Activated T-cell treated with anti-CD3 and anti-CD28 coated beads, Interleukin-2, amount 50 U/mL, for 4 hours (primary cell): ENCODE measurements around the gene TMEM179. TPM values are rescaled to one million over a fixed set of nuclear protein-coding genes. Genes with fewer than 3 reads are reported as not detected.

Experiments
- ATAC-seq, 2 donors: fragments of 200-7000 bp; cut with Tn5 transposase; one replicate each; pipeline ENCODE4 v1.10.0; 2021
- DNase-seq: peaks from one replicate; pipeline ENCODE4 v3.0.0-alpha.2; 2020
- H3K27me3 Mint-ChIP-seq: one replicate; pipeline ENCODE4 v1.8.0; 2021; ENCODE audit warnings: low read depth, mixed read lengths
- H3K36me3 Mint-ChIP-seq: one replicate; pipeline ENCODE4 v1.8.0; 2022; ENCODE audit warnings: mixed read lengths; ENCODE audit not compliant: insufficient read depth
- H3K4me1 Mint-ChIP-seq: one replicate; pipeline ENCODE4 v1.8.0; 2021; ENCODE audit warnings: low read depth, mixed read lengths
- H3K4me3 Mint-ChIP-seq: one replicate; pipeline ENCODE4 v1.8.0; 2021; ENCODE audit warnings: mild to moderate bottlenecking, moderate library complexity, mixed read lengths
- H3K9me3 Mint-ChIP-seq: one replicate; pipeline ENCODE4 v1.8.0; 2021; ENCODE audit warnings: mixed read lengths
- total RNA-seq, 3 donors: library from RNA; stranded (reverse); gene quantifications; one replicate each; pipeline ENCODE4 v1.2.1, GENCODE V29; 2021

The TMEM179 gene
- total RNA-seq, 3 donors from 2014 or later, result not detected

DNA sequence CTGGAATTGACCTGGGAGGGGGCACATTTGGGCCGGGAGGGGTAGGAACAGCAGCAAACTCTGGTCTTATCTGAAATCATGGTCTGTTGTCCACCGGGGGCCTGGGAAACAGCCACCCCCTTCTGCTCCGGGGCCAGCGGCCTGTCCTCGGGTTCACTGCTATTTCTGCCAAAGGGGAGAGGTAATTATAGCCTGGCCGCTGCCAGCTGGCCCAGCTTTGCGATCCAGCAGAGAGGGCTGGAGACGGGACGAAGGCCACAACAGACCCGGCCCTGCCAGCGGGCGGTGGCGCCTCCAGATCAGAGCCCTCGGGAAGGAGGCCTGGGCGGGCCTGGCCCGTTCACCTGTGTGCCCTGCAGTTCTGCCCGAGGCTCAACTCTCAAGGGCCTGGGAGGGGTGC, 25.1 kb downstream of the TMEM179 start, which contains the start of gene C14orf180:
TSS of gene C14orf180 (plus strand) at position 258 of the 400 bp plus-strand sequence. CDS start 6,667 bp downstream, outside the sequence.
- no peaks in the 10 kb centered on the region for H3K4me1 Mint-ChIP-seq
- DNase-seq, result no peak
- no peak for ATAC-seq
- no peaks in the 10 kb centered on the region for H3K36me3 Mint-ChIP-seq
- no peaks in the 10 kb centered on the region for H3K9me3 Mint-ChIP-seq
- no peak within 1 kb of the TSS for H3K4me3 Mint-ChIP-seq
- H3K27me3 Mint-ChIP-seq, result peaks cover 7% of the 10 kb centered on the region

DNA sequence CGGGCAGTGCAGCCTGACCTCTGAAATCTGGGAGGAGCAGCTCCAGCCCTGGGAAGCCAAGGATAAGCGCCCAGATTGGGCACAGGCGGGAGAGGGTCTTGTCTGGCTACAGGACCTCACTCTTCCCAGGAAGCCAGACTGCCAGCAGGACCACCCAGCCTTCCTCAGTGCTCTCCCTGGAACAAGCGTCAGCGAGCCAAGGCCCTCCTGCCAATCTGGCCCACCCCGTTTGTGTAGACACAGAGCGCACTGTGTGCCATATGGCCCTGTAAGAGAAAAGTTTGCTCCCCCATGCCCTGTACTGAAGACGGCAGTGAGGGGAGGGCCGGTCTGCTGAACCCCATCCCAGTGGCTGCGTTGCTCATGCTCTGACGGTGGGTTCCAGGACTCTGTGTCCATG, 26.3 kb downstream of the TMEM179 start:
- DNase-seq (no peak), ATAC-seq (no peak)
- Mint-ChIP-seq H3K27me3 (peaks cover 7% of the 10 kb centered on the region), H3K4me3 (no peak overlapping the region), H3K4me1 (no peaks in the 10 kb centered on the region), H3K36me3 (no peaks in the 10 kb centered on the region), H3K9me3 (no peaks in the 10 kb centered on the region)

DNA sequence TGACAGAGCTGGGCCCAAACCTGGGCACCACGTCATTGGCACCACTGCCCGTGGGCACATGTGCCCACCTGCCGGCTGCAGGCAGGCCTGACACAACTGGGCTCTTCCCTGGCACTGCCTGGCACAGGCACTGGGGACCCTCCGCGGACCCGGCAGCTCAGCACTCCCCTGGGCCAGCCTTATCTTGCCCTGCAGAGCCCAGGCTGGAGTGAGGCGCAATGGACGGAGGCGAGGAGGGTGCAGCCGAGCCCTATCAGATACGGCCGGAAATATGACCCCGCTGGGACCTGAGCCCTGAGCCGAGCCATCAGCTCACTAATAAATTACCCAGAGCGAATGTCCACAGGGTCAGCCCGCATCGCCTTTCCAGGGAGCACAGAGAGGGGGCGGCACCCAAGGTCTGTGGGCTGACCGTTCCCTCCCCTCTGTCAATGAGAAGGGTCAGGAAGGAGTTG, 26.7 kb downstream of the TMEM179 start:
- no peaks in the 10 kb centered on the region for H3K4me1 Mint-ChIP-seq

DNA sequence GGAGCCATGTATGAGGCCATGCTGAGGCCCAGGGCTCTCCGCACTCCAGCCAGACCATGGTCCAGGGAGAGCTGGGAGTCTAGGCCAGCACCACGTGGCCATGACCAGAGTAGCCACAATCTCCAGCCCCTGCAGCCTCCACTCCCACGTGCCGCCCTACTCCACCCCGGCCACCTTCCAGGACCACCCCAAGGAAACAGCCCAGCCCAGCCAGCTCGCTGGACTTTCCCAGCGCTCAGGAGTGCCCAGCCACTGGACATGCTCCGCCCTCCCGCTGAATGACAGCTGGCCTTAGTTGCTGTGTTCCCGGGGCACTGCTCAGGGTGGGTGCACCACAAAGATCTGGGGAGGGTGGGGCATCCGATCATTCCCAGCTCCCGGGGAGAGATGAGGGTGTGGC, 27.1 kb downstream of the TMEM179 start:
- Mint-ChIP-seq H3K4me3 (no peak overlapping the region), H3K9me3 (no peaks in the 10 kb centered on the region), H3K4me1 (no peaks in the 10 kb centered on the region), H3K36me3 (no peaks in the 10 kb centered on the region), H3K27me3 (peaks cover 4% of the 10 kb centered on the region)
- ATAC-seq (no peak), DNase-seq (no peak)

More for the DNA sequence above, 26.7 kb downstream of the TMEM179 start:
- Mint-ChIP-seq H3K27me3 (peaks cover 6% of the 10 kb centered on the region), H3K36me3 (no peaks in the 10 kb centered on the region), H3K4me3 (no peak overlapping the region), H3K9me3 (no peaks in the 10 kb centered on the region)
- no peak for DNase-seq
- no peak for ATAC-seq

DNA sequence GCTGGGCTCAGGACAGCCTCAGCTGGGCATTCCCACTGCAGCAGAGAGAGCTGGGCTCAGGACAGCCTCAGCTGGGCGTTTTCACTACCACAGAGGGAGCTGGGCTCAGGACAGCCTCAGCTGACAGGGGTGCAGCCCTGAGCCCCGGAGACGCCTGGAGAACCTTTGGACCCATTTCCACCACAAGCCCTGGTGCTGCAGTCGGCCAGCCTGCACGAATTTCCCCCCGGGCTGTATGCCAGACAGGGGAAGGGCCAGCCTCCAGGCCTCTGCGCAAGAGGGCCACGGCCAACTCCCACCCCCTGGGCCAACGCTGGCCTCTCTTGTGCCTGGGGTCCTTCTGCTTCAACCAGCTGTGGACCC, 27.6 kb downstream of the TMEM179 start:
- Mint-ChIP-seq H3K4me3 (no peak overlapping the region), H3K36me3 (no peaks in the 10 kb centered on the region), H3K27me3 (peaks cover 4% of the 10 kb centered on the region), H3K9me3 (no peaks in the 10 kb centered on the region), H3K4me1 (no peaks in the 10 kb centered on the region)
- ATAC-seq (no peak), DNase-seq (no peak)

DNA sequence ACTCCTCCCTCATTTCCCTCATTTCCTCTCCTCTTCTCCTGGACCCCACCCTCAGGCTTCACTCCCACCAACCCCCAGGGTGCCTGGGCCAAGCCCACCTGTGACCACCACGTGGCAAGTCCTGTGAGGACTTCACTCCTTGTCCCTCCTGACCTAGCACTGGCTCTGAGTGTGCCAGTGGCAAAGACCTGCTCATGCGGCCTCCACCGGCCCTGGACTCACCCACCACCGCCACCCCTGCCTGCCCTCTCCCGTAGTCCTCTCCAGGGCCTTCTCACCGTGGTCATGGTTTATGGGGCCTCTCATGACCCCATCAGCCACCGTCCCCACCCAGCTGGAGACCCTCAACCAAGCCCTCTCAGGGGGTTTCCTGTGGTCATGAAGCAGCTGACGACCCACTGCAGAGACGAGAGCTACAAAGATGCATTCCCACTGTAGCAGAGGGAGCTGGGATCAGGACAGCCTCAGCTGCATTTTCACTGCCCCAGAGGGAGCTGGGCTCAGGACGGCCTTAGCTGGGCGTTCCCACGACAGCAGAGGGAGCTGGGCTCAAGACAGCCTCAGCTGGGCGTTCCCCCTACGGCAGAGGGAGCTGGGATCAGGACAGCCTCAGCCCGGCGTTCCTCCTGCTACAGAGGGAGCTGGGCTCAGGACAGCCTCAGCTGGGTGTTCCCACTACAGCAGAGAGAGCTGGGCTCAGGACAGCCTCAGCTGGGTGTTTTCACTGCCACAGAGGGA, 28.2 kb downstream of the TMEM179 start:
- Mint-ChIP-seq H3K4me3 (no peak overlapping the region), H3K9me3 (no peaks in the 10 kb centered on the region), H3K4me1 (no peaks in the 10 kb centered on the region), H3K36me3 (no peaks in the 10 kb centered on the region), H3K27me3 (peaks cover 4% of the 10 kb centered on the region)
- DNase-seq, result no peak
- ATAC-seq, result no peak

DNA sequence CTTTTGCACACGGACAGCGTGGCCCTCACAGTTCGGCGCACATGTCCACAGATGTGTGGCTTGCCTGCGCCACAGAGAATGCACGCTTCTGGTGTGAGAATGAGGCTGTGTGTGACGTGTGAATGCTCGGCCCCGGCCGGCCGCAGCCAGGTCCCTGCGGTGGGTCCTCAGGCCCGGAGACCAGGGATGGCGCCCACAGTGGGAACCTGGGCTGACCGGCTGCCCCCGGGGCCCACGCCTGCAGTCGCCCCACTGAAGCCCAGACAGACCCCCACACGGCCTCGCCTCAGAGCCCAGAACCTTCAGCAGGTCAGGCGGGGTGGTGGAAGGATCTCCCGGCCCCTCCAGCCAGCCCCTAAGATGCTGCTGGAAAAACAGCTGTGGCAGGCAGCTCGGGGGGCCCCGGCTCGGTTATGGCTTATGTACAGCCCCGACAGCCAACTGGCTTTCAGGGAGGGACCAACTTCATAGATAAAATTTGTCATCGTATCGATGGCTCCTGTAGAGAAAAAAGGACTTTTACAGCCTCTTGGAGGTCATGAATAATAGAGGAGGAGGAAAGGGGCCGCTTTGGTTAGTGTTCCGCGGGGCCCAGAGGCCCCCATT, 29.5 kb downstream of the TMEM179 start:
- Mint-ChIP-seq H3K36me3 (no peaks in the 10 kb centered on the region), H3K27me3 (peaks cover 4% of the 10 kb centered on the region), H3K4me1 (no peaks in the 10 kb centered on the region), H3K4me3 (no peak overlapping the region), H3K9me3 (no peaks in the 10 kb centered on the region)
- ATAC-seq, result no peak
- no peak for DNase-seq

DNA sequence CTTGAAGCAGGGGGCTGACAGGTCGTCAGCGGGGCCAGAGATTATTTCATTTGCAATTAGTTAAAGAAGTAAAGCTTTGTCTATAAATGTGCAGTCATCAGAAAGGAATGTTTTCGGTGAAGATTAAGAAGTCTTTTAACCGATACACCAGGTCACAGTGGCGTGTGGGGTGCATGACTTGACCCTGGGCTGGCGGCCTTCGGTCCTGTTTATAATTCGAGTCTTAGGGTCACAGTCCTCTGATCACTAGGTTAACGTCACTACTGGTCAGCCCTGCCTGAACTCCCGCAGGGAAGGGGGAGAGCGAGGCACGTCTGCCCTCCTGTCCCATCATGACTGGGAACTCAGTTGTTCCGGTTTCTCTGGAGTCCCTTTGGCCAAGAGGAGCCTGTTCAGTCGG, 30.0 kb downstream of the TMEM179 start:
- Mint-ChIP-seq H3K4me3 (no peak overlapping the region), H3K36me3 (no peaks in the 10 kb centered on the region), H3K27me3 (peaks cover 4% of the 10 kb centered on the region), H3K9me3 (no peaks in the 10 kb centered on the region), H3K4me1 (no peaks in the 10 kb centered on the region)
- no peak for ATAC-seq
- DNase-seq, result no peak

DNA sequence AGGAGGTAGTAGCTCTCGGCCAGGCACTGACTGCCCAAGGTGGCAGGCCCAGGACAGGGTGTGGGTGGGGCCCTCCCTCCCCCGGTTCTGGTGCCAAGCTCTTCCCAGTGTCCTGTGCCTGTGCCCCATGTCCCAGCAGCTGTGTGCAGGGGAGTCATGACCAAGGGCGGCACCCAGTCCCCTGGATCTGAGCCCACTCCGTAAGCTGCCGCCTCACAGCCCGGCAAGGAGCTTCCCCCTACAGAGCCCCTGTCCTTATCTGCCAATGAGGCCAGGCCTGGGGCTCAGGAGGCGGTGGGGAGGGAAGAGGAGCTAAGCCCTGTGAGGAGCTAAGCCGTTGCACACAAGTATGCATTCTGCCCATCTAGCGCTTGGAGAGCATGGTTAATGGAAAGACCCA, 30.6 kb downstream of the TMEM179 start:
- Mint-ChIP-seq H3K9me3 (no peaks in the 10 kb centered on the region), H3K4me1 (no peaks in the 10 kb centered on the region), H3K36me3 (no peaks in the 10 kb centered on the region), H3K27me3 (peaks cover 4% of the 10 kb centered on the region), H3K4me3 (no peak overlapping the region)
- no peak for ATAC-seq
- DNase-seq, result no peak

DNA sequence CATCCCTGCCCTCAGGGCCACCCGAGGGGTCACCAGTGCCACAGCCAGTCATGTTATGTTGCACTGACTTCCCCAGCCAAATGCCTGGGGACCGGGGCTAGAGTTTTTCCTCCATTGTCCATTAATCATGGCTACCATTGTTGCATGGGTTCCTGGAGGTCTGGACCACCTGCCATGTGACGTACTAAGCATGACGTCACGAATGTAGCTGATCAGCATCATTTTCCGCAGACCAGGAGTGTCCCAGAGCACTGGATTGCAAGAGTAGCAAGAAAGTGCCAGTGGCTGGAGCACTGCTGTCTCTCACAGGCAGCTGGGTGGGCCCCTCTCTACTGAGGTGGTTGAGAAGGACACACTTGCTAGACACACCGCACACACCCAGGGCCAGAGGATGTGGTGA, 31.9 kb downstream of the TMEM179 start:
- DNase-seq (no peak), ATAC-seq (no peak)
- Mint-ChIP-seq H3K9me3 (no peaks in the 10 kb centered on the region), H3K4me1 (no peaks in the 10 kb centered on the region), H3K27me3 (peaks cover 2% of the 10 kb centered on the region), H3K4me3 (no peak overlapping the region), H3K36me3 (no peaks in the 10 kb centered on the region)

DNA sequence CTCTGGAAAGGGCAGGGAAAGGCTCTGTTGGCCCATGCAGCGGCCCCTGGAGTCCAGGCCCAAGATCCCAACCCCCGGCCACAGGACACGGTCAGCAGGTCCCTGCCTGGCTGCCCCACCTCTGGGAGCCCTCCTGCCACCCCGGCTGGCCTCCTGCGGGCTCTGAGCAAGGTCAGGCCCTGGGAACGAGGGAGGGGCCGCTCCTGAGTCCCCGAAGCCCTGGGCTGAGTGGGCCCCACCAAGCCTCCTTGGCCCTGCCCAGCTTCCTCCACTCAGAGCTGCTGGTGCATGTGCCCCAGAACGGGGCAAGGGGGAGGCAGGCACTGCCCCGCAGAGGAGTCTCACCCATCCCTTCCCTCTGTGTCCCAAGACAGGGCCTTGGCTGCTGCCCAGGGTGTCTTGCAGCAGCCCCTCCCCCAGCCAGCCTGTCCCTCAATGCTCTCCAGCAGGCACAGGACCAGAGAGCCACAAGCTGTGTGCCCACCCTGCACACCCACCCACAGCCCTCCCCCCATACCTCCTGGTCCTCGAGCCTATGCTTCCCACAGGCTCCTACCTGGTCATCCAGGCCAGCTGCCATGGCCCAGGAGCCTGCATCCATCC, 32.4 kb downstream of the TMEM179 start:
- DNase-seq (no peak), ATAC-seq (no peak)
- H3K9me3 Mint-ChIP-seq, result no peaks in the 10 kb centered on the region
- H3K27me3 Mint-ChIP-seq, result peaks cover 2% of the 10 kb centered on the region
- H3K4me1 Mint-ChIP-seq, result no peaks in the 10 kb centered on the region
- no peaks in the 10 kb centered on the region for H3K36me3 Mint-ChIP-seq
- H3K4me3 Mint-ChIP-seq, result no peak overlapping the region

DNA sequence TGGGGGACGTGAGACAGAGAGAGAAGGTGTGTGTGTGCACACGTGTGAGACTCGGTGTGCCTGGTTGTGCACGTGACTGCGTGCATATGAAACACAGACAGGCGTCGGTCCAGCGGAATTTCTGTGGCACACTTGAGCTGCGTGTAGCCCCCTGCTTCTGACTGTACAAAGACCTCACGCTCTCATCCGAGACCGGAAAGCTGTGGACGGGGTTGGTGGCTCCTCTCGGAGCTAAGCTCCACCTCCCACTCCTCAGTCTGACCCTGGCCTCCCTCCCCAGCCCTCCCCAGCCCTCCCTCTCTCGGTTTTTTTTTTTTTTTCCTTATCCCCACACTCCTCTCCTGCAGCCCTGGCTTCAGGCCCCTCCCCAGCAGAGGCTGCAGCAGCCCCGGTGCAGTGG, 33.3 kb downstream of the TMEM179 start:
- no peak for ATAC-seq
- no peak for DNase-seq
- Mint-ChIP-seq H3K9me3 (no peaks in the 10 kb centered on the region), H3K4me3 (no peak overlapping the region), H3K4me1 (no peaks in the 10 kb centered on the region), H3K36me3 (no peaks in the 10 kb centered on the region), H3K27me3 (peaks cover 4% of the 10 kb centered on the region)

DNA sequence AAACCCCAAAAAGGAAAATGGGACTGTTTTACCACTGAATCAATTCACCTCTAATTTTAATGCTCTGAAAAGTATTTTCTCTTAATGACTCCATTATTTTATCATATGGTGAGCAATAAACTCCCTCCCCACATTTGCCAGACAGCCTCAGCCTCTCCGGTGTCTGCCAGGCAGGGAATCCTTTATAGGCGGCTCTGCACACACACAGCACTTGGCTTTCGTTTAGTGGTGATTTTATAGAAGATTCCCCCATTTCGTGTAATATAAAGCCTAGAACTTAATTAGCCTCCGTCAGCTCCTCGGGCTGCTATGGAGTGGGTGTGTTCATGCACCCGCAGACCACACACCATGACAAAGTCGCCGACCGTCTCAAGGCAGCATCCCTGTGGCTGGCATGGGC, 35.1 kb downstream of the TMEM179 start:
- H3K27me3 Mint-ChIP-seq, result peaks cover 14% of the 10 kb centered on the region
- ATAC-seq (no peak), DNase-seq (no peak)
- H3K36me3 Mint-ChIP-seq, result no peaks in the 10 kb centered on the region
- H3K4me3 Mint-ChIP-seq, result no peak overlapping the region
- no peaks in the 10 kb centered on the region for H3K9me3 Mint-ChIP-seq
- H3K4me1 Mint-ChIP-seq, result no peaks in the 10 kb centered on the region

DNA sequence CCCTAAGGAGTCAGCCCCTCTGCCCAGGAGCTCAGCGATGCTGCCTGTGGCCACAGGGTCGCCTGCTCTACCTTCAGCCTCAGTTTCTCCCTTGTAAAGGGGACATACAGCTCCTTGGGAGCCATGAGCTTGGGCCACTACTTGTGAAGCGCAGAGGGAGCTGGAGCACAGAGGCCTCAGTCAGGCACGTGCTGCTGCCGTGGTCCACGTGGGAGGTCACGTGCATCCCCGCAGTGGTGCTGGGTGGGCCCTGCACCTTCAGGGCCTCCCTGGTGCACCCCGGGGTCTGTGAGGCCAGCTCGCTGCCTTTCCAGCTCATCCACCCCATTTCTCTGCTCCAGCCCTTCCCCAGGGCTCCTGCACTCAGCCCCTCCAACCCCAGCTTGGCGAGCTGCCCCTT, 36.0 kb downstream of the TMEM179 start:
- Mint-ChIP-seq H3K4me1 (peaks cover 2% of the 10 kb centered on the region), H3K4me3 (no peak overlapping the region), H3K36me3 (no peaks in the 10 kb centered on the region), H3K9me3 (no peaks in the 10 kb centered on the region), H3K27me3 (peaks cover 19% of the 10 kb centered on the region)
- no peak for DNase-seq
- ATAC-seq, result no peak

DNA sequence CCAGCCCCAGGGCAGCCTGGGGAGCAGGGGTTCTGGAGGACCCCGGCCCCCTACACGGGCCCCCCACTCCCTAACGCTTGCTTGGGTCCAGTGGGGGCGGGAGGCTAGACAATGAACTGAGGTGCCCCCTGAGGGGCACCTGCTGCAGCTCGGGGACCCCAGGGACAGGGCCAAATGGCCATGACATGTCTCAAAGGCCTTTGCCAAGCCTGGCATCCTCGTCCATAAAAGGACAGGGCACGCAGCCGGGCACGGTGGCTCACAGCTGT, 36.7 kb downstream of the TMEM179 start:
- DNase-seq (no peak), ATAC-seq (no peak)
- Mint-ChIP-seq H3K9me3 (no peaks in the 10 kb centered on the region), H3K27me3 (peaks cover 19% of the 10 kb centered on the region), H3K4me1 (peaks cover 2% of the 10 kb centered on the region), H3K36me3 (no peaks in the 10 kb centered on the region), H3K4me3 (no peak overlapping the region)
